Measurements from ENCODE around the gene S100A13. TPM values are rescaled to one million over a fixed set of nuclear protein-coding genes. Genes with fewer than 3 reads are reported as not detected.

Gene S100A13
- total RNA-seq, 1 donor from 2014 or later: 26.5 TPM

GRCh38 chr1:153572569-153573015 lies 54.7 kb downstream of the S100A13 start:
- peak; percentile 84 for DNase-seq (ENCODE audit: low spot score)

GRCh38 chr1:153571706-153572105 lies 55.6 kb downstream of the S100A13 start:
- no peak for DNase-seq (ENCODE audit: low spot score)

- DNase-seq (ENCODE audit: low spot score): no peak
These were observed 56.4 kb downstream of the S100A13 start for GRCh38 chr1:153570874-153571273.

GRCh38 chr1:153569465-153569864 lies 57.8 kb downstream of the S100A13 start:
- DNase-seq (ENCODE audit: low spot score): no peak

Other genes with a start within 250 kb of the S100A13 start
- gene S100A8, start 236.4 kb downstream of the S100A13 start, total RNA-seq (ENCODE audit: insufficient read depth, low replicate concordance): 16.6 TPM
- gene S100A7A, start 211.0 kb downstream of the S100A13 start, total RNA-seq (ENCODE audit: insufficient read depth, low replicate concordance): 2.9 TPM
- not detected for gene S100A7, start 166.9 kb downstream of the S100A13 start, total RNA-seq (ENCODE audit: insufficient read depth, low replicate concordance)
- 216 TPM for gene S100A6, start 91.5 kb downstream of the S100A13 start, total RNA-seq (ENCODE audit: insufficient read depth, low replicate concordance)
- not detected for gene S100A5, start 86.6 kb downstream of the S100A13 start, total RNA-seq (ENCODE audit: insufficient read depth, low replicate concordance)
- gene S100A4, start 81.7 kb downstream of the S100A13 start, total RNA-seq (ENCODE audit: insufficient read depth, low replicate concordance): 122 TPM
- gene S100A3, start 78.2 kb downstream of the S100A13 start, total RNA-seq (ENCODE audit: insufficient read depth, low replicate concordance): not detected
- 20.7 TPM for gene S100A2, start 61.7 kb downstream of the S100A13 start, total RNA-seq (ENCODE audit: insufficient read depth, low replicate concordance)
- 40.0 TPM for gene S100A16, start 14.4 kb downstream of the S100A13 start, total RNA-seq (ENCODE audit: insufficient read depth, low replicate concordance)
- gene S100A14, start 11.2 kb downstream of the S100A13 start, total RNA-seq (ENCODE audit: insufficient read depth, low replicate concordance): 29.6 TPM
- gene S100A1, start 929 bp upstream of the S100A13 start, total RNA-seq (ENCODE audit: insufficient read depth, low replicate concordance): 0.24 TPM
- 30.6 TPM for gene CHTOP, start 6.6 kb upstream of the S100A13 start, total RNA-seq (ENCODE audit: insufficient read depth, low replicate concordance)
- 36.6 TPM for gene SNAPIN, start 31.2 kb upstream of the S100A13 start, total RNA-seq (ENCODE audit: insufficient read depth, low replicate concordance)
- gene ILF2, start 43.5 kb upstream of the S100A13 start, total RNA-seq (ENCODE audit: insufficient read depth, low replicate concordance): 72.2 TPM
- 3.1 TPM for gene NPR1, start 51.2 kb upstream of the S100A13 start, total RNA-seq (ENCODE audit: insufficient read depth, low replicate concordance)
- 31.8 TPM for gene INTS3, start 100.5 kb upstream of the S100A13 start, total RNA-seq (ENCODE audit: insufficient read depth, low replicate concordance)
- gene SLC27A3, start 147.9 kb upstream of the S100A13 start, total RNA-seq (ENCODE audit: insufficient read depth, low replicate concordance): 22.9 TPM

Measured in umbilical cord (tissue), 2 donors.